Heart left ventricle (tissue), 13 donors: ENCODE measurements around the gene METTL4.

Source experiments
- POLR2A ChIP-seq, 2 donors: fragments of 450-650 bp; IDR thresholded peaks; one replicate each; pipeline ENCODE4 v1.6.1; 2017; ENCODE audit warnings: antibody characterized with exemption in 2 of 2, mild to moderate bottlenecking in 2 of 2, moderate library complexity in 2 of 2
- TF ChIP-seq, protein P1 (sequence below), 12 donors: fragments of 200-600 bp; sonication (generic) in 4 of 12; IDR thresholded peaks; one replicate each; pipeline versions ENCODE4 v1.5.0 to v1.8.0; 2018 to 2022; ENCODE audit warnings: antibody characterized with exemption in 12 of 12, mild to moderate bottlenecking in 5 of 12
- donor health status: ischemic (EF 13 %, LVEDD 7.1; RV severe dilation, severe dysfunction).
- donor health status: DM: no; HTN: yes; CAD: no.
- donor health status: DM: no; HTN: no; CAD: no.
- donor health status: ischemic (EF 25% LVEDD 6.9; RV normal size, moderate dysfunction).
- donor health status: ischemic (EF 25% LVEDD 5.7; RV mildly dilated, moderate dysfunction).
- donor health status: ischemic (EF 35%, LVEDD 5.7; RV mildly dilated, moderate dysfunction).
- donor health status: nonischemic (EF 11% LVEDD 7.7; RV severe dilation, severe dysfunction).
- donor health status: DM: yes; HTN: yes; CAD: no.
- donor health status: PGD.
- donor health status: ischemic (EF 29% LVEDD 5.4; RV normal size, mild dysfunction).
- donor health status: nonischemic (EF 23%, LVEDD 6.1; RV moderate dilation, normal function).

DNA sequence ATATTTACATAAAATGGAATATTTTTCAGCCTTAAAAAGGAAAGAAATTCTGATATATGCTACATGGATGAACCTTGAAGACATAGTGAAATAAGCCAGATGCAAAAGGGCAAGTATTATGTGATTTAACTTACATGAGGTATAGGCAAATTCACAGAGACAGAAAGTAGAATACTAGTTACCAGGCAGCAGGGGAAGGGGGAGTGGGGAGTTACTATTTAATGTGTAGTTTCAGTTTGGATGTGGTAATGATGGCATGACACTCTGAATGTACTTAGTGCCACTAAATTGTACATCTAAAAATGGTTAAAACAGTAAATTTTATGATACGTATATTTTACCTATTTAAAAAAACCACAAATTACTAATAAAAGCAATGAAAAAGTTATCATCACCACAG, 12.1 kb downstream of the METTL4 start:
- TF ChIP-seq POLR2A (IDR thresholded peaks at IDR 0.05): no peak
- TF ChIP-seq, protein P1, sequence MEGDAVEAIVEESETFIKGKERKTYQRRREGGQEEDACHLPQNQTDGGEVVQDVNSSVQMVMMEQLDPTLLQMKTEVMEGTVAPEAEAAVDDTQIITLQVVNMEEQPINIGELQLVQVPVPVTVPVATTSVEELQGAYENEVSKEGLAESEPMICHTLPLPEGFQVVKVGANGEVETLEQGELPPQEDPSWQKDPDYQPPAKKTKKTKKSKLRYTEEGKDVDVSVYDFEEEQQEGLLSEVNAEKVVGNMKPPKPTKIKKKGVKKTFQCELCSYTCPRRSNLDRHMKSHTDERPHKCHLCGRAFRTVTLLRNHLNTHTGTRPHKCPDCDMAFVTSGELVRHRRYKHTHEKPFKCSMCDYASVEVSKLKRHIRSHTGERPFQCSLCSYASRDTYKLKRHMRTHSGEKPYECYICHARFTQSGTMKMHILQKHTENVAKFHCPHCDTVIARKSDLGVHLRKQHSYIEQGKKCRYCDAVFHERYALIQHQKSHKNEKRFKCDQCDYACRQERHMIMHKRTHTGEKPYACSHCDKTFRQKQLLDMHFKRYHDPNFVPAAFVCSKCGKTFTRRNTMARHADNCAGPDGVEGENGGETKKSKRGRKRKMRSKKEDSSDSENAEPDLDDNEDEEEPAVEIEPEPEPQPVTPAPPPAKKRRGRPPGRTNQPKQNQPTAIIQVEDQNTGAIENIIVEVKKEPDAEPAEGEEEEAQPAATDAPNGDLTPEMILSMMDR (IDR thresholded peaks at IDR 0.05): no peak
